HG03066 (cell line): ENCODE measurements around the gene TMBIM1.

Experiments used
- ATAC-seq: cut with Tn5 transposase; IDR thresholded peaks from one replicate; pipeline ENCODE4 v1.9.1; 2021; ENCODE audit warnings: low read depth; ENCODE audit not compliant: unreplicated experiment

The TMBIM1 gene

DNA sequence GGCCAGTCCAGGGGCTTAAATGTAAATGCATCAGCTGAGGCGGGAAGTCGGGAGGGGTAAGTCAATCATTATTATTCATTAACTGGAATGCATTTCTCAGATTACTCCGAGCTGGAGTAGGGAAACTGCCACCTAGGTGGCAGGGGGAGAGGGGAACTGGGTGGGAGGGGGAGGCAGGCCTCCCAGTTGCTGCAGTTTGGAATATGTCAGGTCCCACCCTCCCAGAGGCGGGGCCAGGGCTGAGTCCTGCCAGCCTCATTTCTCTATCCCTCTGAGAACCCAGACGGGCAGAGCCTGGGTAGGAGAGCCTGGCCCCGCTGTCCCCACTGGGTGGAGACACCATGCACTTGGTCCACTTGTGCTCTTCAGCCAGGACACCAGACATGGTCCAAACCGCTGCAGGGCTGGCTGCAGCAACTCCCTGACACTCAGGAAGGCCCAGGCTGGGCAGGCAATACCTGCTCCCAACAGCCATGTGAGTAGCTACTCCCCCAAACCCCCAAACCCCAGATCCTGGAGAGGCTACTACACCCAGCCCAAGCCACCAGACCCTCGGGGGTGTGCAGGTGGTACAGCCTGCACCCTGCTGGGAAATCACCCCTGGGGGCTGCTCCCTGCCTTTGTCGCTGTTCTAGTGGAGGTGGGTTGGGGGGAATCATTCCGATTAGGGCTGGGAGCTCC, 31.4 kb downstream of the TMBIM1 start, which contains the start of gene GPBAR1:
TSS of gene GPBAR1 (plus strand) at position 274 of the 681 bp plus-strand sequence. CDS start 1,710 bp downstream, outside the sequence.
- ATAC-seq = no peak

DNA sequence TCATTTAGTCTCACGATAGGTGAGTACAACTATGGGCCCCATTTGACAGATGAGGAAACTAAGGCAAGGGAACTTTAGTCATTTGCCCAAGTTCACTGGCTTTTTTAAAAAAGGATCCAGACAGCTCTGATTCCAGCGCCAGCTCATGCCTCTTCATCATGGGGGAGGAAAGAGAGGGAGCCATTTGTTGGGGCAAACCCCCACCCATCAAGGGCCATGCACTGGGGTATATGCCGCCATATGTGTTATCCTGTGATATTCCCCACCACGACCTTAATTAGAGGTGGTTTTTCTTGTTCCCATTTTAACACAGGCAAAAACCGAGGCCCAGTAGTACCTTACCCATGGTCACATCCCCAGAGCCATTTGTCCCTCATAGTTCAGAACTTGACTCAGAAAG, 32.1 kb downstream of the TMBIM1 start:
- no peak for ATAC-seq

DNA sequence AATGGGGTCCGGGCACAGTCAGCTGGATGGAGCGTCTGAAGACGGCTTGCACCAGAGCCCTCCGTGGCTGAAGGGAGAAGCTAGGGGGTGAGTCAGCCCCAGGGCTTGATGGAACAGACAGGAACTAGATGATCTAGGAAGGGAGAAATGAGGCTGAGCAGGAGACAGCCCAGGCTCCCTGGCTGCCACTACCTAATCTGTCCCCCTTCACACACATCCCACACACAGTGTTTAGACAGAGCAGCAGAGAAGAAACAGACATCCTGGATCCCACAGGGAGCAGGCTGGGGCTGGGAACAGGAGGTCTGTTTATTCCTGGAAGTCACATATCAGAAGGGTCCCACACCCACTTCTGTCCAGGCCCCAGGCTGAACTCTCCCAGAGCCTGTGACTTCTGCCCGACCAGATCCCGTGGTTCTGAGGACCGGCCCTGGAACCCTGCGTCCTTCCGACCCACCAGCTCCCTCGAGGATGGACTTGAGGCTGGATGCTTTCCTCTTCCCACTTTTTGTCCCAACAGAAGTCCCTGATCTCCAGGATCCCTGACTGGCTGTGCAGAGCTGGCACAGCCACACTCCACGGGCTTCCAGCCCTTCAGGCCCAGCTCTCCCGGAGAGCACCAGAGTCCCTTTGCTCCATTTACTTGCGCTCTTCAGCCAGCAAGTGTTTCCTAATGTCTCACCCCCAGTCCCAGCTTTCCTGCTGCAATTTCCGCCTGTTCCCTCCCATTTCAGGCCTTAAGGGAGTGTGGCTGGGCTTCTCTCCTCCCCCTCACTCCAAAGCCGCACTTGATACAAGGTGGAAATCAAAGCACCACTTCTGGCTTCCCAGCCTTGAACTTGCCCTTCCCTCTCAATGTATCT, 33.0 kb downstream of the TMBIM1 start:
- no peak for ATAC-seq

DNA sequence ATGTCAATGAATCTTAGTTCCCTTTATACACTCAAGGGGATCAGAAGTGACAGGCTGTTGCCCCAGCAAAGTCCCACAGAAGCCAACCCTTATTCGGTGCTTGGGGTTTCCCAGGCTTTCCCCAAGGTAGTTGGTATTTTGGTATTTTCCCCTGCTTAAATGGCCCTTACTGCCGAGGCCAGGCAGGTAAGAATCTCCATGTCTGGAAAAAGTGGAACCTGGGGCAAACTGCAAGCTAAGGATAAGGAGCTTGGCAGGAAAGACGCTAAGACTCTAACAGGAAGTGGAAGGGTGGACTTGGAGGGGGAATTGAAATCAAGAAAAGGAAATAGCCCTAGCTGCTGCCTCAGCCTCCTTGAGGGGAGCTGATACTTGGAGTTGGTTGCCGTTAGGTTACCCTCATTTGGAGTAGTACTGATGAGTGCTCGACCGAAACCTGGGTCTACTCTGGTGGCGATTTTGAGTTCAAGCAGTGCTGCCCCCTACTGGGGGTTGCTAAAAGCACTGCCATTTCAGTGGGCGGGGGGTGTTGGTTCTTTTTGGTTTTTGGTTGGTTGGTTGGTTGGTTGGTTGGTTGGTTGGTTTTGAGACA, 34.8 kb downstream of the TMBIM1 start:
- ATAC-seq = peak; percentile 81

DNA sequence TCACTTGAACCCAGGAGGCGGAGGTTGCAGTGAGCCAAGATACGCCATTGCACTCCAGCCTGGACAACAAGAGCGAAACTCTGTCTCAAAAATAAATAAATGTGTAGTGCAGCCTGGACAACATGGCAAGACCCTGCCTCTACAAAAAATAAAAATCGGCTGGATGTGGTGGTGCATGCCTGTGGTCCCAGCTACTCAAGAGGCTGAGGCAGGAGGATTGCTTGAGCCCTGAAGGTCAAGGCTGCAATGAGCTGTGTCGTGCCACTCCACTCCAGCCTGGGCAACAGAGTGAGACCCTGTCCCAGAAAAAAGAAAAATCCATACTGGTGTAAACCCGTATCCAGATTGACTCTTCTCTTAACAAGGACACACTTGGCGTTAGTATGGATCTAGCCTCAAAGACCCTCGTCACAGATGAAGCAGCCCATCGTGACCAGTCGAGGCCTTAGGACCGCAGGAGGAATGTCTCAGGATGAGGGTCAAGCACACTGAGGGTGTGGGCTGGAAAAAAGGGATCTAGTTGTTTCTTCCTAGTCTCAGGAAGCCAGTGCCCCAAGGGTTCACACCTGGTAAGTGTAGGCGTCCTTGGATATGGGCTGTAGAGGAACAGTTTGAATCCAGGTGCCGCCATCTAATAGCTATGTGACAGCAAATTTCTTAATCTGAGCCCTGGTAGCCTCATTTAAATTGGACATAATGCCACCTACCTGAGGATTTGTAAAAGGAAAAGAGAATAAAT, 35.5 kb downstream of the TMBIM1 start:
- ATAC-seq = no peak

DNA sequence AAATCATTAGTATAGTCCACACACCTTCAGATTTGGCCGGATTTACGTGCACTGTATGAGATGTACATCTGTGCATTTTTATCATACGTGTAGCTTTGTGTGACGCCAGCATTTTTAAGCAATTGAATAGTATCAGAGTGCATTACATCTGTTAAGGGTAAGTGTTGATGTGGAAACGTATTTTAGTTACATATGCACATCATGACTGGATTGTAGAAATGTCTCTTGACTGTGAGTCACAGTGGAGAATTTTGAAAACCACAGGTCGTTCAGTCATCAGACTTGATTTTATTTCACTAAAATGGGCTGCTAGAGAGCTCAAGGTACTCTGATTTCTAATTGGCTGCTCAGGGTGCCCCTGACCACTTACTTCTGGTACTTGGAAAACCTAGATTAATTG, 36.9 kb downstream of the TMBIM1 start:
- ATAC-seq = no peak

DNA sequence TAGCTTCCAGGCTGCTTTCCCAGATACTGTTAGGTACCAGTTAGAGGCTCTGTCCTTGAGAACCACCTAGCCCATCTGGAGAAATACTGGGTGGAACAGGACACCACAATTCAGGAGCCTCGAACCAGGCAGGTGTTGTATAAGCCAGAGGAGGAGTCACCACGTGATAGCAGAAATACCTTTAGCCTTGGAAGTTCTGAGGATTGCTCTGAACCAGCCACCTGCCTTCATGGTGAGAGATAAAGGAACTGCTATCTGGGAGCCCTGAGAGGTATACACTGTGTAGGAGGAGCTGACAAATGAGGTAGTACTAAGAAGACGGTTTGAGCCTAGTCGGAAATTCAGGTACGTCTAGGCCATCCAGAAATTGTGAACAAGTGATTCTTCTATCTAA, 39.1 kb downstream of the TMBIM1 start:
- ATAC-seq = no peak

DNA sequence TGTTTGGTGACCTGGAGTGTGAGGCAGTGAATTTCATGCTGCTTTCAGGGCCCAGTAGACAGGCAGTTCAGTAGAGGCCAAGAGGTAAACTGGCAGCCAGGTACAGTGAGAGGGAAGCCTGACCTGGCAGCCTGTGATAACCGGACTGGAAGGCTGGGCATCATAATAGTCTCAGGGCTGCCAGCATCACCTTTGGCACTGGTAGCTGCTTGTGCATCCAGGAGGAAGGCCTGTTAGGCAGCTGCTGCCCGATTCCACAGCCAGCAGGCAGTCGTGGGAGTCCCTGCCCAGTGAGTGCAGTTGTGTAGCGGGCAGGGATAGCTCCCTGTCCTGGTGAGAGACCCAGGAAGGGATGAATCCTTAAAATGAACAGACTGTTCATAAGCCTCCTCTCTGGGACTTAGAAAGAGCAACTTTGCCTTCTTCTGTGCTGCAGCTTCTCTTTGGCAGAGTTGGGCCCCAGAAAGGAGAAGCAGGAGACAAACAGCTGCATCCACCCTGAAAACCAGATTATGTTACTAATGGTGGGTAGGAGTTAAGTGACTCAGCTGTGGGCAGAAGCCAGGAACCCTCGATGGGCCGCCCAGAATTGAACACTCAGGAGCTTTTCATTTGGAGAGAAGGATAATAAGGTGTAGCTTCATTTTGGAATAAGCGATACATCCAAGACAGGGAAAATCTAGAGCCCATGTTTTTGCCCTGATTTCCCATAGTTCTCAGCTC, 39.6 kb downstream of the TMBIM1 start:
- no peak for ATAC-seq

DNA sequence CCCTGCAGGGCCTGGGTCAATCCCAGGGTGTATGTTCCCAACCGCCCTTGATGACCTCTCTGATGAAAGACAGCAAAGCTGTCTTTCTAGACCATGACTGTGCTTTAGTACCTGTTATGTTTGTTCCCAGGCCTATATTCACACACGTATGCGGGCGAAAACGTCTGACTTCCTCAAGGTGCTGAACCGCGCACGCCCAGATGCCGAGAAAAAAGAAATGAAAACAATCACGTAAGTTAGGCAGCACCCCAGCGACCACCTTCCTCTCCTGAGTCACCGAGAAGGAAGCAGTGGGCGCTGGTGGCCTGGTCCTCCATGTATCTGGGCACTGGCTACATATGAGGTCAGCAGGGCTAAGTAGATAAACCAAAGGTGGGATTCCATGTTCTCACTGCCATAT, 42.6 kb downstream of the TMBIM1 start:
- no peak for ATAC-seq

DNA sequence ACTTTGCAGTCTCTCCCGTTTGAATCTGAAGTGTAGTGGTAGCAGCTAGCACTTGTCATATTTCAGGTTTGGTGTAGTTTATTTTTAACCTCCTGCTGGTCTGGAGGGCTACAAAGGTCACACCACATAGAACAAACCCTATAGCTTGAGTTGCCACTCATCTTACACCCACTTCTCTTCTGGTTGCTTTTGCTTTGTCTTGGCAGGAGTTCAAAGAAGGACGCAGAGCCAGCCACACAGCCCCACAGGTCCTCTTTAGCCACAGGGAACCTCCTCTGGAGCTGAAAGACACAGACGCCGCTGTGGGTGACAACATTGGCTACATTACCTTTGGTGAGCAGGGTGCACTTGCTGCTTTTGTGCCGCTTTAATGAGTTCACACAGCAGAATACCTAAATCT, 47.1 kb downstream of the TMBIM1 start:
- ATAC-seq = no peak

DNA sequence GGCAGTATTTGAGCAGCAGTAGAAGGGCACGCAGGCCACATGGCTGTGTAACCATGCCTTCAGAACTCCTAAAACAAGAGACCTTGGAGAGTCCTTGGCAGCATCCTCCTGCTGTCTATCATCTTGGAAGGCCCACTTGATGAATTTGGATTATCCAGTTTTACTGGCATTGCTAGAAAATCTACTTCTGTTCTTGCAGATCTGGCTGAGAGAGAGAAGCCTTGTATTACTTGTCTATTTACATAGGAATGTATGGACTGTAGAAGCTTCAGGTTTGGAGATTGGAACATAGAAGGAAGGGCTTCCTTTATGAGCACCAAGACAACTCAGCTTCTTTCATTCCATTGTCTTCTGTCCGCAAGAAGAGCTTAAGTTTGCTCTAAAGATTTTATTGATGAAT, 47.6 kb downstream of the TMBIM1 start:
- no peak for ATAC-seq

DNA sequence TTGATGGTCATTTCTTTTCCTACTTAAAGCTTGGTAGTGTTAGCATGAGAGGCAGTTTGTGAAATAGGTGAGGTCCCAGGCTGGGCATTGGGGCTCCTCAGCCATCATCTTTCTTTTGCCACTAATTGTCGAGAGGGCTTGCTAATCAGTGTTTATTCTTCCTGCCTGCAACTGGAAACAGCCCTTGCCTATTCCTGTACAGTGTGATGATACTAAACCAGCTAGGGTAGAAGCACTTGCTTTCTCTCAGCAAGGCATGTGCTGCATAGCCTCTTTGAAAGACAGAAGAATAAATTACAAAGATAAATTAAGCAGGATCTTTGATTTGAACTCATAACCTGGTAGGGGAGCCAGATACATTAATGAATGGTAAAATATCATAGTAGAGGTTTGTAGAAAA, 48.1 kb downstream of the TMBIM1 start:
- ATAC-seq = no peak

DNA sequence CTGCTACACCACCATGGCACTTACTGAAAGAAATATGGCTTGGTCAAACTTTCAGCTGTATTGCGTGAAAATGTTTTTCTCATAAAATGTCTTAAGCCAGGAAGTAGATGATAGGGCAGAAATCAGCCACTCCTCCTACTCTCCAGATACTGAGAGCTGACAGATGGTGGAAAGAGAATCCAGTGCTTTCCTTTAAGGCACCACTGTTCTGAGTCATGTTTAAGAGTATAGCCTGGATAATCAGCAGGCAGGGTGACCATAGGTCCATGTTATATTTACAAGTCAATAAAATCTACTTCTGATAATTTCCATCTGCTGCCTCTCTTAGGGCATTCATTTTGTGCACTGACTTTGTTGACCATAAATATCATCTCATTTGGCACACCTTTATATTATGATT, 53.4 kb downstream of the TMBIM1 start:
- no peak for ATAC-seq

DNA sequence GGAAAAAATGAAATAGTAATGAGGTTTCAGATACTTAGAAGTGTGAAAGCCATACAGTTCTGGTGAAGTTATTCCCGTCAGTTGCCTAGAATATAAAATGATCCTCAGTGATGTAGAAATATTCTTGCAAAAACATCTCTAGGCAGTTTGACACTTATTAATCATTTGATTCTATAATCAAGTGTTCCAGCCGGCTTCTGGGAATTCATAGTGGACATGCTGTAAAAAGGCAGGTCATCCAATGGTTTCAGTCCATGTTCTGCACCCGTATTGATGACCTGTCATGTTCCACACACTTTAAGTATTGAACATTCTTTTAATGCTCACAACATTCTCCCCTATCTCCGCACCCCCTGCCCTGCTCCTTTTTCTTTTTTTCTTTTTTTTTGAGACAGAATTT, 55.5 kb downstream of the TMBIM1 start:
- no peak for ATAC-seq

DNA sequence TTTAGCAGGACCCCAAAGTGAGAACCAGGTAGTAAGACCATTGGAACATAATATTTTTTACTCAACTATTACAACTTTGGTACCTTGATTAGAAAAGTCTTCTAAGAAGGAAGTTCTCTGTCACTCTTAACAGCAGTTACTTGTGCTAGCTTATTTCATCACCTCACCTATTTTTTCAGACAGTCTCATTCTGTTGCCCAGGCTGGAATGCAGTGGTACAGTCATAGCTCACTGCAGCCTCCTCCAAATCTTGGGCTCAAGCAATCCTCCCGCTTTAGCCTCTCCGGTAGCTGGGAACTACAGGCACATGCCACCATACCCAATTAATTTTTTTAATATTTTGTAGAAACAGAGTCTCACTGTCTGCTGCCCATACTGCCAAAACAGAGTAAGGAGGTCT, 57.3 kb downstream of the TMBIM1 start:
- ATAC-seq = no peak

DNA sequence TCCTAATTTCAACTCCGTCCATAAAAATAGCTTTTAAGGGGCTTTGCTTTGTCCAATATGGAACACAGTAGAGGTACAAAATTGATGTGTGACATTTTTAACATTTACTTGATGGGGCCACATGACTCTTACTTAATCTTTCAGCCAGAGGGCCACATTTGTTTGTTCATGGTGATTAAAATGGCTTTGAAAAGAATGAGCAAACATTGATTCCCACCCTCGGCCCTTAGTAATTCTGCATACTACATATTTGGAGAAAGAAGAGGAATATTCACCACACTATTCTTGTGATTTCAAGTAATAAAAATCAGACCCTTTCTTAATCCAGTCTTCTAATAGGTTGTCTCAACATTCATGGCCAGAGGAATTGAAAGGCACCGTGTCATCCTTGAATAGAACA, 57.8 kb downstream of the TMBIM1 start:
- no peak for ATAC-seq

DNA sequence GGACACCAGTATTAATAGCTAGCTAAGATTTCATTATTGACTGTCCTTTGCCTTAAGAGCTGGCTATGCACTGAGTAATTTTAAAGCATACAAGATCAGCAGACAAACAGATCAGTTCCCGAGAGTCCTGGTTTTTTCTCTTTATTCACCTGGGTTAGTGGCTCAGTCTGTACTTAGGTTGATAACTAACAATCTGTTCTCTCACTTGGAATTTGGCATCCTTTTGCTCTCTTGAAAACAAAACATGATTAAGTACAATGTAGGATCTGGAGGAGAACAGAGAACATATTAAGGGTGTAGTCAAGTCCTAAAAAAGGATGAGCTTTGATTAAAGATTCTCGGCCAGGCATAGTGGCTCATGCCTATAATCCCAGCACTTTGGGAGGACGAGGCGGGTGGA, 58.8 kb downstream of the TMBIM1 start:
- no peak for ATAC-seq

DNA sequence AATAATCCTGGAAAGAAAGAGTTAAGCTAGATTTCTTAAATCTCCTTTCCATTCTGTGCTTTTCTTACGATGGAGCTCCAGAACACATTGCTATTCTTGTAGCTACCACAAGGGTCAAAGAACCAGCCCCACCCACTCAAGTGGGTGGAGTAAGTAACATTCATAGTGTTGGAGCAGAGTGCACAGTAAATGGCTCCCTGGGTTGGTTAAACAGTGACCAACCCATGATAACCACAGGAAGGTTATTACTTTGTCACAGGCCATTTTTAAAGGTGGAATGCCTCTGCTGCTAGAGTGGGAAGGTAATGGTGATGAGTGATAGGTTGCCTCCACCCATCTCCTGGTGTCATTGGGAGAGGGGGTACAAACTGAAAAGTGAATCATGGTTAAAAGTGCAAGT, 61.4 kb downstream of the TMBIM1 start:
- ATAC-seq = peak; percentile 43

DNA sequence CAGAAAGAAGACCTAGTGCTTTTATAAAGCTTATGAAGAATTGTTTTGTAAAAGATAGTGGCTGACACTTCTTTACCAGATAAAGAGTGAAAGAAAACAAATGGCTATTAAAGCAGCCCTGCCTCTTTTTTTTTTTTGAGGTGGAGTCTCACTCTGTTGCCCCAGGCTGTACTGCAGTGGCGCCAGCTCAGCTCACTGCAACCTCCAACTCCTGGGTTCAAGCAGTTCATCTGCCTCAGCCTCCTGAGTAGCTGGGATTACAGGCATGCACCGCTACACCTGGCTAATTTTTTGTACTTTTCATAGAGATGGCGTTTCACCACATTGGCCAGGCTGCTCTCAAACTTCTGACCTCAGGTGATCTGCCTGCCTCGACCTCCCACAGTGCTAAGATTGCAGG, 62.5 kb downstream of the TMBIM1 start:
- ATAC-seq = no peak

DNA sequence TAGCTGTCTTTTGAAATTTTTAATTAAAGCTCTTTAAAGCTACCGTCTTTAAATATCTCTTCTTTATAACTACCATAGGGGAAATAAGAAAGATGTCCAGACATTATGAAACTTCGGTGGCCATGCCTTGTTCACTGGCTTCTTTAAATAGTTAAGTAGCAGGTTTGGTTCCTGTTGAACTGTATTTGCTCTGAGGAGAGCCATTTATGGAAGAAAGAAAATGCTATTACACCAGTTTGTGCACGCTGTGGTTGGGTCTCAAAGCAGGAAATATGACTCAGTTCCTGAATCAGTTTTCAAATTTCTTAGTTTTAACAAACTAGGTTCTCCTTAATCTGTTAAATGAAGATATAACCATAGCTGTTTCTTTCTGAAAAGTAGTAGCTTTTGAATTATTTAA, 63.1 kb downstream of the TMBIM1 start:
- peak; percentile 90 for ATAC-seq
